Measurements from ENCODE around the gene TP53TG3E.
"Not testable (repeated sequence)": the region's sequence is repeated elsewhere in the genome, so short reads cannot be mapped to it uniquely, and the experiment has no call there.

DNA sequence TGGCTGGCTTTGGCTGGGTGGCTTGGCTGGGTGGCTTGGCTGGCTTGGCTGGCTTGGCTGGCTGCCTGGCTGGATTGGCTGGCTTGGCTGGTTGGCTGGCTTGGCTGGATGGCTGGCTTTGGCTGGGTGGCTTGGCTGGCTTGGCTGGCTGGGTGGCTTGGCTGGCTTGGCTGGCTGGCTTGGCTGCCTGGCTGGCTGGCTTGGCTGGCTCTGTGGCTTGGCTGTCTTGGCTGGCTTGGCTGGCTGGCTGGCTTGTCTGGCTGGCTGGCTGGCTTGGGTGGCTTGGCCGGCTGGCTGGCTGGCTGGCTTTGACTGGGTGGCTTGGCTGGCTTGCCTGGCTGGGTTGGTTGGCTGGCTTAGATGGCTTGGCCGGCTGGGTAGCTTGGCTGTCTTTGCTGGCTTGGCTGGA lies 34.4 kb downstream of the TP53TG3E start:
- TF ChIP-seq, protein P1, sequence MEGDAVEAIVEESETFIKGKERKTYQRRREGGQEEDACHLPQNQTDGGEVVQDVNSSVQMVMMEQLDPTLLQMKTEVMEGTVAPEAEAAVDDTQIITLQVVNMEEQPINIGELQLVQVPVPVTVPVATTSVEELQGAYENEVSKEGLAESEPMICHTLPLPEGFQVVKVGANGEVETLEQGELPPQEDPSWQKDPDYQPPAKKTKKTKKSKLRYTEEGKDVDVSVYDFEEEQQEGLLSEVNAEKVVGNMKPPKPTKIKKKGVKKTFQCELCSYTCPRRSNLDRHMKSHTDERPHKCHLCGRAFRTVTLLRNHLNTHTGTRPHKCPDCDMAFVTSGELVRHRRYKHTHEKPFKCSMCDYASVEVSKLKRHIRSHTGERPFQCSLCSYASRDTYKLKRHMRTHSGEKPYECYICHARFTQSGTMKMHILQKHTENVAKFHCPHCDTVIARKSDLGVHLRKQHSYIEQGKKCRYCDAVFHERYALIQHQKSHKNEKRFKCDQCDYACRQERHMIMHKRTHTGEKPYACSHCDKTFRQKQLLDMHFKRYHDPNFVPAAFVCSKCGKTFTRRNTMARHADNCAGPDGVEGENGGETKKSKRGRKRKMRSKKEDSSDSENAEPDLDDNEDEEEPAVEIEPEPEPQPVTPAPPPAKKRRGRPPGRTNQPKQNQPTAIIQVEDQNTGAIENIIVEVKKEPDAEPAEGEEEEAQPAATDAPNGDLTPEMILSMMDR (IDR thresholded peaks at IDR 0.05 in 2 of 3, conservative IDR thresholded peaks at IDR 0.05 in 1 of 3; ENCODE audit: control insufficient read depth in 2 of 3, extremely low read depth in 1 of 3, insufficient read depth in 1 of 3, low read depth in 3 of 3, low read length in 3 of 3): not testable (repeated sequence)
- not testable (repeated sequence) for TF ChIP-seq NR2C2 (IDR thresholded peaks at IDR 0.05; ENCODE audit: borderline replicate concordance, control insufficient read depth, insufficient read length, low read depth); BRCA1 (IDR thresholded peaks at IDR 0.05; ENCODE audit: low read depth, low read length); SMC3 (IDR thresholded peaks at IDR 0.05; ENCODE audit: borderline replicate concordance, low read length); FOXM1 (IDR thresholded peaks at IDR 0.05; ENCODE audit: low read depth, low read length); EP300 (IDR thresholded peaks at IDR 0.05; ENCODE audit: borderline replicate concordance in 1 of 2, control insufficient read depth in 1 of 2, low read depth in 2 of 2, low read length in 2 of 2); POU2F2 (IDR thresholded peaks at IDR 0.05; ENCODE audit: borderline replicate concordance, low read depth, low read length)

Measured in GM12878 (cell line).